ENCODE results near the gene LEAP2.

Gene LEAP2

GRCh38 chr5:132832612-132833011, 40.9 kb upstream of the LEAP2 start (continued):
- TF ChIP-seq GLIS2 (tag by site-specific recombination; IDR thresholded peaks at IDR 0.05) (no peak), ZFHX2 (tag by site-specific recombination; conservative IDR thresholded peaks at IDR 0.05) (peak; percentile 94), BCL11A (tag by site-specific recombination; IDR thresholded peaks at IDR 0.05; ENCODE audit: low read depth) (no peak), EGR2 (tag by site-specific recombination; IDR thresholded peaks at IDR 0.05; ENCODE audit: low read depth) (peak; percentile 97)

- POLR2A ChIA-PET = no interaction called here
- no peaks in the 10 kb centered on the region for H3K9me3 ChIP-seq (ENCODE audit: control insufficient read depth, insufficient read depth, low read depth, low read length)
- H3K4me1 ChIP-seq (ENCODE audit: control insufficient read depth, insufficient read depth, low read length) = no peaks in the 10 kb centered on the region
- CTCF ChIA-PET = no interaction called here
- H3K4me3 ChIP-seq (ENCODE audit: low read depth, low read length) = no peak overlapping the region
- H3K36me3 ChIP-seq (ENCODE audit: control insufficient read depth in 2 of 2, insufficient read depth in 1 of 2, low read length in 2 of 2) = peaks cover 0 to 1% of the 10 kb centered on the region in 2 experiments; a peak in 1 of 3 replicates
- H3K27ac ChIP-seq (ENCODE audit: extremely low read depth, low read depth, low read length) = no peak overlapping the region
- TF ChIP-seq EGR2 (tag by site-specific recombination; IDR thresholded peaks at IDR 0.05; ENCODE audit: low read depth) = no peak
- TF ChIP-seq ZNF488 (tag by site-specific recombination; IDR thresholded peaks at IDR 0.05) = no peak
- TF ChIP-seq IKZF3 (tag by site-specific recombination; IDR thresholded peaks at IDR 0.05) = no peak
- TF ChIP-seq, protein P1, sequence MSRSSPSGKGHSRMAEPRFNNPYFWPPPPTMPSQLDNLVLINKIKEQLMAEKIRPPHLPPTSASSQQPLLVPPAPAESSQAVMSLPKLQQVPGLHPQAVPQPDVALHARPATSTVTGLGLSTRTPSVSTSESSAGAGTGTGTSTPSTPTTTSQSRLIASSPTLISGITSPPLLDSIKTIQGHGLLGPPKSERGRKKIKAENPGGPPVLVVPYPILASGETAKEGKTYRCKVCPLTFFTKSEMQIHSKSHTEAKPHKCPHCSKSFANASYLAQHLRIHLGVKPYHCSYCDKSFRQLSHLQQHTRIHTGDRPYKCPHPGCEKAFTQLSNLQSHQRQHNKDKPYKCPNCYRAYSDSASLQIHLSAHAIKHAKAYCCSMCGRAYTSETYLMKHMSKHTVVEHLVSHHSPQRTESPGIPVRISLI (tag by site-specific recombination; IDR thresholded peaks at IDR 0.05) = no peak
- TF ChIP-seq, protein P2, sequence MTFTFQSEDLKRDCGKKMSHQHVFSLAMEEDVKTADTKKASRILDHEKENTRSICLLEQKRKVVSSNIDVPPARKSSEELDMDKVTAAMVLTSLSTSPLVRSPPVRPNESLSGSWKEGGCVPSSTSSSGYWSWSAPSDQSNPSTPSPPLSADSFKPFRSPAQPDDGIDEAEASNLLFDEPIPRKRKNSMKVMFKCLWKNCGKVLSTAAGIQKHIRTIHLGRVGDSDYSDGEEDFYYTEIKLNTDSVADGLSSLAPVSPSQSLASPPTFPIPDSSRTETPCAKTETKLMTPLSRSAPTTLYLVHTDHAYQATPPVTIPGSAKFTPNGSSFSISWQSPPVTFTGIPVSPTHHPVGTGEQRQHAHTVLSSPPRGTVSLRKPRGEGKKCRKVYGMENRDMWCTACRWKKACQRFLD (tag by site-specific recombination; IDR thresholded peaks at IDR 0.05) = no peak
- no peak for TF ChIP-seq ZNF23 (tag by site-specific recombination; IDR thresholded peaks at IDR 0.05; ENCODE audit: borderline replicate concordance)
Observed at GRCh38 chr5:132834057-132834456, 39.4 kb upstream of the LEAP2 start.

GRCh38 chr5:132836852-132837251, 36.6 kb upstream of the LEAP2 start:
- POLR2A ChIA-PET = interaction anchor here (0.6 kb wide), 1 partner anchor 545 kb away, joined by 3 read pairs; no protein-coding TSS in a partner anchor
- Histone ChIP-seq H3K4me1 (ENCODE audit: control insufficient read depth, insufficient read depth, low read length) (no peaks in the 10 kb centered on the region), H3K27ac (ENCODE audit: extremely low read depth, low read depth, low read length) (no peak overlapping the region), H3K4me3 (ENCODE audit: low read depth, low read length) (no peak overlapping the region), H3K9me3 (ENCODE audit: control insufficient read depth, insufficient read depth, low read depth, low read length) (no peaks in the 10 kb centered on the region), H3K36me3 (ENCODE audit: control insufficient read depth in 2 of 2, insufficient read depth in 1 of 2, low read length in 2 of 2) (no peaks in the 10 kb centered on the region)
- TF ChIP-seq ZNF169 (tag by site-specific recombination; IDR thresholded peaks at IDR 0.05) (no peak), ZBTB17 (tag by site-specific recombination; IDR thresholded peaks at IDR 0.05) (no peak), ZNF394 (tag by site-specific recombination; IDR thresholded peaks at IDR 0.05; ENCODE audit: borderline replicate concordance) (peak; percentile 55; the same call in 1 of the 2 replicates)
- CTCF ChIA-PET = no interaction called here

DNA sequence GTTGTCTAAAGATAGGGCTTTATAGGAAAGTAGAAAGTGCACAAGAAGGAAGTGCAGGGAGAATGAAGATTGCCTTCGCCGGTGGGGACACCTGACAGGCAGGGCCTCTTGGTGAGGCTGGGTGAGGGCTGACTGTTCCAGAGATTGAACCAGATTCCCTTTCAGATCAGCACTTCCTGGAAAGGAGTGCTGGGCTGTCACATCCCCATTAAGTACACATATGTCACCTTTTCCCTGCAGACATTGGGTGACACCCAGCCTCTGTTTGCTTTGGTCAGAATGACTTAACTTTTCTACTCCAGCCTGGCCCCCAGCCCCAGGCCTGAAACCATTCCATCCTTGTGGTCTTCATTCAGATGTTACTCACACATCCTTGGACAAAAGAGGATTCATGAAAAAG, 35.6 kb upstream of the LEAP2 start:
- Histone ChIP-seq H3K27ac (ENCODE audit: extremely low read depth, low read depth, low read length) (no peak overlapping the region), H3K9me3 (ENCODE audit: control insufficient read depth, insufficient read depth, low read depth, low read length) (no peaks in the 10 kb centered on the region), H3K36me3 (ENCODE audit: control insufficient read depth in 2 of 2, insufficient read depth in 1 of 2, low read length in 2 of 2) (no peaks in the 10 kb centered on the region), H3K4me1 (ENCODE audit: control insufficient read depth, insufficient read depth, low read length) (no peaks in the 10 kb centered on the region), H3K4me3 (ENCODE audit: low read depth, low read length) (no peak overlapping the region)
- CTCF ChIA-PET = interaction anchor here (1.0 kb wide), 1 partner anchor 46 kb away, joined by 3 read pairs; no protein-coding TSS in a partner anchor
- POLR2A ChIA-PET = no interaction called here
- TF ChIP-seq KLF10 (tag by site-specific recombination; IDR thresholded peaks at IDR 0.05) = no peak
- TF ChIP-seq, protein P3, sequence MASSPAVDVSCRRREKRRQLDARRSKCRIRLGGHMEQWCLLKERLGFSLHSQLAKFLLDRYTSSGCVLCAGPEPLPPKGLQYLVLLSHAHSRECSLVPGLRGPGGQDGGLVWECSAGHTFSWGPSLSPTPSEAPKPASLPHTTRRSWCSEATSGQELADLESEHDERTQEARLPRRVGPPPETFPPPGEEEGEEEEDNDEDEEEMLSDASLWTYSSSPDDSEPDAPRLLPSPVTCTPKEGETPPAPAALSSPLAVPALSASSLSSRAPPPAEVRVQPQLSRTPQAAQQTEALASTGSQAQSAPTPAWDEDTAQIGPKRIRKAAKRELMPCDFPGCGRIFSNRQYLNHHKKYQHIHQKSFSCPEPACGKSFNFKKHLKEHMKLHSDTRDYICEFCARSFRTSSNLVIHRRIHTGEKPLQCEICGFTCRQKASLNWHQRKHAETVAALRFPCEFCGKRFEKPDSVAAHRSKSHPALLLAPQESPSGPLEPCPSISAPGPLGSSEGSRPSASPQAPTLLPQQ (tag by site-specific recombination; IDR thresholded peaks at IDR 0.05) = 0 out of 2 replicates have a peak, but pooled peaks have one; percentile 21
